ENCODE measurements around the gene DNAH17.

Gene DNAH17

GRCh38 chr17:78558181-78558850 is 18.9 kb downstream of the DNAH17 start:
- Histone ChIP-seq H3F3A (ENCODE audit: control insufficient read depth, insufficient read depth) (no peaks in the 10 kb centered on the region), H3K36me3 (ENCODE audit: control insufficient read depth, low read length) (no peaks in the 10 kb centered on the region), H3K9me2 (replicated peaks; ENCODE audit: control insufficient read depth, low read length) (no peaks in the 10 kb centered on the region), H3K27ac (ENCODE audit: low read depth, low read length) (no peak overlapping the region), H3K4me1 (ENCODE audit: control insufficient read depth, low read length) (no peaks in the 10 kb centered on the region), H3K4me3 (ENCODE audit: low read length) (no peak overlapping the region), H3K9me3 (ENCODE audit: control insufficient read depth, insufficient read depth, low read length) (no peaks in the 10 kb centered on the region), H3K4me2 (ENCODE audit: low read length) (no peak overlapping the region), H3K79me2 (ENCODE audit: control insufficient read depth, low read length) (no peaks in the 10 kb centered on the region), H3K27me3 (ENCODE audit: control insufficient read depth, low read length) (no peaks in the 10 kb centered on the region), H4K20me1 (ENCODE audit: control insufficient read depth, insufficient read depth, low read depth, low read length) (no peaks in the 10 kb centered on the region)
- TF ChIP-seq CTCF (IDR thresholded peaks at IDR 0.05; ENCODE audit: low read depth, low read length, poor library complexity, severe bottlenecking) (no peak), EZH2phosphoT487 (IDR thresholded peaks at IDR 0.05; ENCODE audit: borderline replicate concordance, low read length) (no peak)

- TF ChIP-seq EZH2phosphoT487 (IDR thresholded peaks at IDR 0.05; ENCODE audit: borderline replicate concordance, low read length) (no peak), CTCF (IDR thresholded peaks at IDR 0.05; ENCODE audit: low read depth, low read length, poor library complexity, severe bottlenecking) (no peak)
- no peaks in the 10 kb centered on the region for H3K27me3 ChIP-seq (ENCODE audit: control insufficient read depth, low read length)
- H3K9me2 ChIP-seq (replicated peaks; ENCODE audit: control insufficient read depth, low read length), result no peaks in the 10 kb centered on the region
- no peaks in the 10 kb centered on the region for H4K20me1 ChIP-seq (ENCODE audit: control insufficient read depth, insufficient read depth, low read depth, low read length)
- no peaks in the 10 kb centered on the region for H3K9me3 ChIP-seq (ENCODE audit: control insufficient read depth, insufficient read depth, low read length)
- H3K4me1 ChIP-seq (ENCODE audit: control insufficient read depth, low read length), result no peaks in the 10 kb centered on the region
- no peak overlapping the region for H3K27ac ChIP-seq (ENCODE audit: low read depth, low read length)
- no peak overlapping the region for H3K4me2 ChIP-seq (ENCODE audit: low read length)
- H3F3A ChIP-seq (ENCODE audit: control insufficient read depth, insufficient read depth), result no peaks in the 10 kb centered on the region
- H3K36me3 ChIP-seq (ENCODE audit: control insufficient read depth, low read length), result no peaks in the 10 kb centered on the region
- H3K4me3 ChIP-seq (ENCODE audit: low read length), result no peak overlapping the region
- H3K79me2 ChIP-seq (ENCODE audit: control insufficient read depth, low read length), result no peaks in the 10 kb centered on the region
These were observed 19.6 kb downstream of the DNAH17 start for GRCh38 chr17:78557598-78558039.

GRCh38 chr17:78556812-78557211 is 20.4 kb downstream of the DNAH17 start:
- H4K20me1 ChIP-seq (ENCODE audit: control insufficient read depth, insufficient read depth, low read depth, low read length), result no peaks in the 10 kb centered on the region
- no peak overlapping the region for H3K4me3 ChIP-seq (ENCODE audit: low read length)
- no peaks in the 10 kb centered on the region for H3K9me3 ChIP-seq (ENCODE audit: control insufficient read depth, insufficient read depth, low read length)
- no peaks in the 10 kb centered on the region for H3K79me2 ChIP-seq (ENCODE audit: control insufficient read depth, low read length)
- H3K4me2 ChIP-seq (ENCODE audit: low read length), result no peak overlapping the region
- H3K27me3 ChIP-seq (ENCODE audit: control insufficient read depth, low read length), result 0 out of 2 replicates have a peak, but pooled peaks cover 2% of the 10 kb centered on the region
- H3K4me1 ChIP-seq (ENCODE audit: control insufficient read depth, low read length), result no peaks in the 10 kb centered on the region
- no peaks in the 10 kb centered on the region for H3F3A ChIP-seq (ENCODE audit: control insufficient read depth, insufficient read depth)
- TF ChIP-seq EZH2phosphoT487 (IDR thresholded peaks at IDR 0.05; ENCODE audit: borderline replicate concordance, low read length) (no peak), CTCF (IDR thresholded peaks at IDR 0.05; ENCODE audit: low read depth, low read length, poor library complexity, severe bottlenecking) (no peak)
- no peak overlapping the region for H3K27ac ChIP-seq (ENCODE audit: low read depth, low read length)
- H3K36me3 ChIP-seq (ENCODE audit: control insufficient read depth, low read length), result no peaks in the 10 kb centered on the region
- H3K9me2 ChIP-seq (replicated peaks; ENCODE audit: control insufficient read depth, low read length), result no peaks in the 10 kb centered on the region

Measured in DOHH2 (cell line).